Kidney (tissue), 14 donors: ENCODE results near the gene TBC1D9. TPM values are rescaled to one million over a fixed set of nuclear protein-coding genes. Genes with fewer than 3 reads are reported as not detected.

Experiments
- DNase-seq, 5 donors: peaks; one replicate each; pipeline ENCODE4 v3.0.0-alpha.2; 2013 to 2020
- FAIRE-seq: peaks from 2 replicates; lab custom pipeline; 2012; peaks lifted over from hg19 to GRCh38; lab: Jason Lieb, UNC
- H3K27ac ChIP-seq, 2 donors: one replicate each; pipeline ENCODE4 v1.7.0; 2013; ENCODE audit warnings: low read depth in 2 of 2, low read length in 2 of 2, inconsistent platforms in 1 of 2
- H3K27me3 ChIP-seq: one replicate; pipeline ENCODE4 v1.7.1; 2013; ENCODE audit warnings: low read length, inconsistent platforms; ENCODE audit not compliant: control insufficient read depth, insufficient read depth
- H3K36me3 ChIP-seq, 3 donors: one replicate each; pipeline versions ENCODE4 v1.7.0 to v1.7.1; 2013; ENCODE audit warnings: low read length in 3 of 3, control low read depth in 1 of 3, inconsistent platforms in 1 of 3; ENCODE audit not compliant: insufficient read depth in 3 of 3, control insufficient read depth in 2 of 3
- H3K4me1 ChIP-seq, 3 donors: one replicate each; pipeline versions ENCODE4 v1.7.0 to v1.7.1; 2013; ENCODE audit warnings: low read length in 3 of 3, inconsistent platforms in 1 of 3, low read depth in 1 of 3; ENCODE audit not compliant: control insufficient read depth in 2 of 3, insufficient read depth in 2 of 3
- H3K4me3 ChIP-seq, 3 donors: one replicate each; pipeline versions ENCODE4 v1.7.0 to v1.8.1; 2013; ENCODE audit warnings: low read length in 3 of 3, control low read depth in 1 of 3, inconsistent platforms in 1 of 3
- H3K9ac ChIP-seq, 3 donors: one replicate each; pipeline versions ENCODE4 v1.7.0 to v1.7.1; 2013; ENCODE audit warnings: low read length in 3 of 3, control low read depth in 1 of 3, inconsistent platforms in 1 of 3
- H3K9me3 ChIP-seq, 3 donors: one replicate each; pipeline versions ENCODE4 v1.7.0 to v1.7.1; 2013; ENCODE audit warnings: low read length in 3 of 3, control low read depth in 1 of 3, inconsistent platforms in 1 of 3; ENCODE audit not compliant: control insufficient read depth in 2 of 3, insufficient read depth in 1 of 3
- intact Hi-C: fragments of 100-400 bp; cut with DNase I; formaldehyde crosslinking; loops from one replicate; pipeline ENCODE4 v1.11.1; 2022
- polyA plus RNA-seq: library from polyadenylated mRNA; stranded (reverse); fragments of 350-450 nt; fragmentation: Illumina TruSeq; extraction: RNeasy Lipid Tissue Mini Kit (QIAGEN cat#74804); gene quantifications from one replicate; pipeline ENCODE4 v1.2.3, GENCODE V29; 2014; ENCODE audit warnings: low read depth, low replicate concordance; ENCODE audit not compliant: insufficient read depth
- total RNA-seq: library from RNA; stranded (reverse); fragmentation: NEBNext Ultra II Directional; extraction: Animal tissue kit (Norgen Biotek cat#: 25700); gene quantifications from one replicate; pipeline ENCODE4 v1.2.1, GENCODE V29; 2021
- TF ChIP-seq, protein P1 (sequence below): IDR thresholded peaks from 3 replicates; pipeline ENCODE4 v1.5.1; 2012; ENCODE audit warnings: mild to moderate bottlenecking, moderate library complexity, borderline replicate concordance; ENCODE audit not compliant: insufficient read depth; ENCODE audit errors: extremely low read depth
- donor health status: control.
- donor health status: control.
- donor health status: control.
- donor health status: control.
- donor health status: control.
- donor health status: DM: yes; HTN: yes; CAD: no.
- donor health status: Normal renal cell carcinoma (clear cell type).

The TBC1D9 gene
- total and polyA plus RNA-seq, 2 donors from 2014 or later, result 14.4 to 38.6 TPM

DNA sequence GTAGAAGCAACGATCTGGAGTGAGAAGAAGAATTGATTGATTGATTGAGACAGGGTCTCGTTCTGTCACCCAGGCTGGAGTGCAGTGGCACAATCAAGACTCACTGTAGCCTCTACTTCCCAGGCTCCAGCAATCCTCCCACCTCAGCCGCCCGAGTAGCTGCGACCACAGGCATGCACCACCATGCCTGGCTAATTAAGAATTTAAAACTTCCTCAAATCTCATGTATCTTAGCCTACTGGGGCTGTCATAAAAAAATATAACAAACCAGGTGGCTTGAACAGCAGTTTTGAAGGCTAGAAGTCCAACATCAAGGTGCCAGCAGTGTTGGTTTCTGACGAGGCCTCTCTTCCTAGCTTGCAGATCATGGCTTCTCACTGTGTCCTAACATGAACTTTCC is 18.3 kb upstream of the TBC1D9 start:
- H3K9me3 ChIP-seq, result no peaks in the 10 kb centered on the region
- H3K36me3 ChIP-seq, result no peaks in the 10 kb centered on the region
- DNase-seq, result no peak
- TF ChIP-seq, protein P1, sequence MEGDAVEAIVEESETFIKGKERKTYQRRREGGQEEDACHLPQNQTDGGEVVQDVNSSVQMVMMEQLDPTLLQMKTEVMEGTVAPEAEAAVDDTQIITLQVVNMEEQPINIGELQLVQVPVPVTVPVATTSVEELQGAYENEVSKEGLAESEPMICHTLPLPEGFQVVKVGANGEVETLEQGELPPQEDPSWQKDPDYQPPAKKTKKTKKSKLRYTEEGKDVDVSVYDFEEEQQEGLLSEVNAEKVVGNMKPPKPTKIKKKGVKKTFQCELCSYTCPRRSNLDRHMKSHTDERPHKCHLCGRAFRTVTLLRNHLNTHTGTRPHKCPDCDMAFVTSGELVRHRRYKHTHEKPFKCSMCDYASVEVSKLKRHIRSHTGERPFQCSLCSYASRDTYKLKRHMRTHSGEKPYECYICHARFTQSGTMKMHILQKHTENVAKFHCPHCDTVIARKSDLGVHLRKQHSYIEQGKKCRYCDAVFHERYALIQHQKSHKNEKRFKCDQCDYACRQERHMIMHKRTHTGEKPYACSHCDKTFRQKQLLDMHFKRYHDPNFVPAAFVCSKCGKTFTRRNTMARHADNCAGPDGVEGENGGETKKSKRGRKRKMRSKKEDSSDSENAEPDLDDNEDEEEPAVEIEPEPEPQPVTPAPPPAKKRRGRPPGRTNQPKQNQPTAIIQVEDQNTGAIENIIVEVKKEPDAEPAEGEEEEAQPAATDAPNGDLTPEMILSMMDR, result no peak
- FAIRE-seq, result no peak
- intact Hi-C loops, result no loop called here
- no peak overlapping the region for H3K9ac ChIP-seq
- H3K4me3 ChIP-seq, result no peak overlapping the region
- H3K27ac ChIP-seq, result no peak overlapping the region
- no peaks in the 10 kb centered on the region for H3K4me1 ChIP-seq
- no peaks in the 10 kb centered on the region for H3K27me3 ChIP-seq

GRCh38 chr4:140769209-140769608 is 13.0 kb upstream of the TBC1D9 start:
- H3K9me3 ChIP-seq, result no peaks in the 10 kb centered on the region

DNA sequence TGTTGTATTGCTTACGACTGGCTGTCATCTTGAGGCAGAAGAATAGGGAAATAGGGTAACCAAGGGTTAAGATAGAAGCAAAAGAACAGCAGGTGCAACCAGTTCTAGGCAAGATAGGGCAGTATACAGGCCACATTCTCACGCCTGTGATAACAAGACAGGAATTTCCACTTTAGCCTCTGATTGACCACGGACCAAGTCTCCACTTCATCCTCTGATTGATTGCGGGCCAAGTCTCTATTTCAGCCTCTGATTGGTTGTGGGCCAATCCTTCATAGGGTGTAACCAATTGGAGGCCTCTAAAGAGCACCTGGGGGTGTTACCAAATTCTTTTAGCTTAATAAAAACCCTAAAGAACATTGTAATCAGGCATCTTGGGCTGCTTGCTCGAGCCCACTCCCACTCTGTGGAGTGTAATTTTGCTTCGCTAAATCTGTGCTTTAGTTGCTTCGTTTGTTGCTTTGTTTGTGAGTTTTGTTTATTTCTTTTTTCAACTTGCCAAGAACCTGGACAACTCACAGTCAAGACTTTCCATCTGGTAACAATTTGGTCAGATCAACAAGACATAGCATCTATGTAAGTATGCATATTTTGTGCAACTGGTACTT is 8.7 kb upstream of the TBC1D9 start:
- Histone ChIP-seq H3K9ac (no peak overlapping the region), H3K4me1 (no peaks in the 10 kb centered on the region), H3K27me3 (no peaks in the 10 kb centered on the region), H3K27ac (no peak overlapping the region), H3K36me3 (no peaks in the 10 kb centered on the region), H3K4me3 (no peak overlapping the region), H3K9me3 (no peaks in the 10 kb centered on the region)
- peak in 1 of 5 donors; percentile 29 for DNase-seq
- FAIRE-seq, result no peak
- TF ChIP-seq, protein P1, result no peak
- intact Hi-C loops, result no loop called here

More at GRCh38 chr4:140769209-140769608, 13.0 kb upstream of the TBC1D9 start:
- Histone ChIP-seq H3K36me3 (no peaks in the 10 kb centered on the region), H3K27ac (no peak overlapping the region), H3K9ac (no peak overlapping the region), H3K4me3 (no peak overlapping the region), H3K27me3 (no peaks in the 10 kb centered on the region), H3K4me1 (no peaks in the 10 kb centered on the region)
- DNase-seq, result no peak
- intact Hi-C loops, result no loop called here
- FAIRE-seq, result no peak
- TF ChIP-seq, protein P1, result no peak

GRCh38 chr4:140762202-140762601 is 6.0 kb upstream of the TBC1D9 start:
- Histone ChIP-seq H3K9ac (no peak overlapping the region), H3K4me3 (no peak overlapping the region), H3K4me1 (no peaks in the 10 kb centered on the region), H3K27me3 (no peaks in the 10 kb centered on the region), H3K27ac (no peak overlapping the region), H3K36me3 (no peaks in the 10 kb centered on the region), H3K9me3 (no peaks in the 10 kb centered on the region)
- TF ChIP-seq, protein P1, result no peak
- no peak for DNase-seq
- intact Hi-C loops, result no loop called here
- no peak for FAIRE-seq
